ENCODE measurements around the gene PRPF19. TPM values are rescaled to one million over a fixed set of nuclear protein-coding genes. Genes with fewer than 3 reads are reported as not detected.

The PRPF19 gene
- polyA plus RNA-seq (ENCODE audit: insufficient read depth in 1 of 5, insufficient read length in 5 of 5, low replicate concordance in 1 of 5) = 100 to 1,000 TPM in 3 of 5 donors, 10 to 100 TPM in 2; 87.6 to 126 (median 107) TPM
- long read RNA-seq, donor 1, transcript PRPF19-201 (16 exons, 2,157 nt) = major isoform, 22 of 47 reads
- long read RNA-seq, donor 1, partial matches to known transcripts = 25 of 47 reads
- long read RNA-seq, donor 1, other reads (novel, unspliced or antisense) = 0 of 47 reads
- long read RNA-seq, donor 2, transcript PRPF19-201 (16 exons, 2,157 nt) = major isoform, 19 of 25 reads
- long read RNA-seq, donor 2, partial matches to known transcripts = 6 of 25 reads
- long read RNA-seq, donor 2, other reads (novel, unspliced or antisense) = 0 of 25 reads
- long read RNA-seq, donor 3, transcript PRPF19-201 (16 exons, 2,157 nt) = major isoform, 11 of 63 reads
- long read RNA-seq, donor 3, partial matches to known transcripts = 47 of 63 reads
- long read RNA-seq, donor 3, other reads (novel, unspliced or antisense) = 5 of 63 reads
- long read RNA-seq, donor 4, transcript PRPF19-201 (16 exons, 2,157 nt) = major isoform, 10 of 10 reads
- long read RNA-seq, donor 4, partial matches to known transcripts = 0 of 10 reads
- long read RNA-seq, donor 4, other reads (novel, unspliced or antisense) = 0 of 10 reads
- long read RNA-seq, donor 5, transcript PRPF19-201 (16 exons, 2,157 nt) = major isoform, 24 of 88 reads
- long read RNA-seq, donor 5, partial matches to known transcripts = 64 of 88 reads
- long read RNA-seq, donor 5, other reads (novel, unspliced or antisense) = 0 of 88 reads
- long read RNA-seq, donor 6, transcript PRPF19-201 (16 exons, 2,157 nt) = major isoform, 21 of 37 reads
- long read RNA-seq, donor 6, partial matches to known transcripts = 16 of 37 reads
- long read RNA-seq, donor 6, other reads (novel, unspliced or antisense) = 0 of 37 reads
- long read RNA-seq, donor 7, transcript PRPF19-201 (16 exons, 2,157 nt) = major isoform, 8 of 111 reads
- long read RNA-seq, donor 7, partial matches to known transcripts = 103 of 111 reads
- long read RNA-seq, donor 7, other reads (novel, unspliced or antisense) = 0 of 111 reads
- long read RNA-seq, donor 8, partial matches to known transcripts = 0 of 4 reads
- long read RNA-seq, donor 8, other reads (novel, unspliced or antisense) = 0 of 4 reads

GRCh38 chr11:60906132-60906972, at the start of gene PRPF19:
TSS of gene PRPF19 (minus strand) at chr11:60906585. CDS start at chr11:60906382, 203 bp downstream.
- peak; percentile 95 to 96 for DNase-seq

DNA sequence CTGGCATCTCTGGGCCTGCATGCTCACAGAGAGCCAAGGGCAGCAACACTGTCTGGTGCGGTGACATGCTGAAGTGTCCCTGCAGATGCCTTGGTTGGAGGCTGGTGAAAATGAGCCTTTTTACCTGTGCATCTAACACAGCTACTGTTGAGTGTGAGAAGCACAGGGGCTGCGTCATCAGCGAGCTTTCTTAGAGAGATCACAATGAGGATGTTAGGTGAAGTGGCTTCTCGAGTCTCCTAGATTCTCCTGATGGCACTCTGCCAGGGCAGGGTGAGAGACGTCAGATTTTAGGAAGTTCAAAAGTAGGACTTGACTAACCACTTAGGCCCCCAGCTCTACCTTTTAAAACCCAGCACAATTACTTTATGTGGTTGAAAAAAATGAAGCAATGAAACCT, 49.2 kb upstream of the PRPF19 start:
- no peak for DNase-seq

- no peak for DNase-seq
These were observed 48.0 kb upstream of the PRPF19 start for GRCh38 chr11:60954421-60954820.

- DNase-seq = no peak
These were observed 47.4 kb upstream of the PRPF19 start for GRCh38 chr11:60953781-60954180.

DNA sequence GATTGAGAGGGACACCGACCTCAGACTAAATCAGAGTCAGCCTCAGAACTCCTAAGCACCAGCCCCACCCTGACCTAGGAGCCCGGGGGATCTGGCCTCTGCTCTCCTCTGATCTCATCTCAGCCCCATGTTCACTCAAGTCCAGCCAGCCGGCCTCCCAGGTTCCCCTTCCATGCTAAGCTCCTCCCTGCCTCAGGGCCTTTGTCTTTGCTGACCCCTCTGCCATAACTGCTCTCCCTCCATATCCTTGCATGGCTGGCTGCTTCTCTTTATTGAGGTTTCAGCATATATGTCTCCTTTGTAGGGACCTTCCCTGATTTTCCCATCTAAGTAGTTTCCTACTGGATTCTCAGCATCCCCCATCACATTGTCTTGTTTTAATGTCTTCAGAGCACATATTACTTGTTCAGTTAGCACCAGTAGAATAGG, 46.4 kb upstream of the PRPF19 start:
- DNase-seq = no peak

DNA sequence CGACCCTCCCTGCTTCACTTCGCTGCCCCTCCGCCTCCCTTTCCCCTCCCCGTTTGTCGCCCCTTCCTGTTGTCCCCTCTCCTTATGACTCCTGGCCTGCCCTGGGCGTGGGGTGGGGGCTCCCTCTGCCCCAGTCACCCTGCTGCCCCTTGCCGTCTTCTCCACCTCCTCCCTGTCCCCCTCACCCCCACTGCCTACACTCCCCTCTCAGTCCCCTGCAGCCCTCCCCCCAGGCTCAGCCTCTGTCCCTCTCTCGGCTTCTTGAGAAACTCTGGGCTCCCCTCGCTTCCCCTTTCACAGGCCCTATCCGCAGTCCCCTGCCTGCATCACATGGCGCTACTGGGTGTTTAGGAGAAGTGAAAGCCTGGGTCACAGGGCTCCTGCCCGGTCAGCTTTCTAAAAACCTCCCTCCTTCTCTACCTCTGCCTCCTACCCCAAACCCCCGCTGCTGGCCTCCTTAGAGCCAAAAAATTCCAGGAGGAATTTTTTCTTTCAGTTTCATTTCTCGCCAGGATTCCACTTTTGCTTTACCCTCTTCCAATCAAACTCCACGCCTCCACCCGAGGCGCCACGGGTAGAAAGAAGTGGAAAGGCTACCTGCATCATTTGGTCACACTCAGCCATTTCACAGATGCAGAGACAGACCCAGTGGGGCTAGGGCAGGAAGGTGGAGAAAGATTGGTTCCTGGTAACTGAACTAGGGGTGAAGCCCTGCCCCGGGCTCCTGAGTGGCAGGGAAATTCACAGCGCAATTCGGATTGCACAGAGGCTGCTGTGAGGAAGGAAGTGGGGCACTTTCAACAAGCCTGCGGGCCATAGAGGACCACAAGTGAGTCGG, 45.7 kb upstream of the PRPF19 start, which contains the start of gene SLC15A3:
SLC15A3 (minus strand) TSS at position 273 of the 838 bp plus-strand sequence. CDS start 625 bp downstream, outside the sequence.
- DNase-seq = peak; percentile 57 to 65

- DNase-seq = no peak
These were observed 45.2 kb upstream of the PRPF19 start for GRCh38 chr11:60951606-60951903.

GRCh38 chr11:60950933-60951605, 44.7 kb upstream of the PRPF19 start:
- DNase-seq = peak in 1 of 2 donors; percentile 38

DNA sequence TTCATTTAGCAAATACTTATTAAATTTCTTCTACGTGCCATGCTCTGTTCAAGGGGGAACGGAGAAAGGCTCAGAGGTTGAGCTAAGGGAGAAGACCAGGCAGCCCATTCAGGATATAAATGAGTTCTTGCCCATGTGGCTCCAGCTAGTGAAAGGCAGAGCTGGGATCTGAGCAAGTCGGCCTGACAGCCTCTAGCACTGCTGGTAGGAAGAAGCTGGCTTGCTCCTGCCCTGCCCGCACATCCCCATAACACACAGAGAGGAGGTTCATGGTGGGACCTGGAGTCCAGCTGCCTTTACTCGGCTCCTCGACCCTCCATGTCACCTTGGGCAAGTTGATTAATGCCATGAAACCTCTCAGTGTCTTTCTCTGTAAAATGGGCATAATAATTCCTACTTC, 43.6 kb upstream of the PRPF19 start:
- no peak for DNase-seq

GRCh38 chr11:60948250-60948649, 41.9 kb upstream of the PRPF19 start:
- DNase-seq = no peak

DNA sequence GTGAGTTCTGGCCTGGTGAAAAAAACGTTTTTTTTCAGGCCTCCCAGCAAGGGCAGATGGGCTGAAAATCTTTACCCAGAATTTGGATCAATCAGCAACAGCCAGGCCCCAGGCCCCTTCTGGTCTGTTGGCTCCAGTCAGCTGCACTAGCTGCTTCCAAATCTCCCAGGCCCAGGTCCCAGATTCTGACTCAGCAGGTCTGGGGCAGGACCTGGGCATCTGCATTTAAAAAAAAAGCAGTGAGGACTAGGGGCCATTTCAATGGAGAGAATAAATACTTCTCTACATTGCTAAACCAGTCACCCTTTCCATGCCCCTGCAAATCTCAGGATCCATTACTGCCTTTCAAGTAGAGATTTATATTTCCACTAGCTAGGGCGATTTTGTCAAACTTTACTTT, 41.3 kb upstream of the PRPF19 start:
- DNase-seq = no peak

- no peak for DNase-seq
These were observed 40.3 kb upstream of the PRPF19 start for GRCh38 chr11:60946601-60947264.

- DNase-seq = no peak
These were observed 38.9 kb upstream of the PRPF19 start for GRCh38 chr11:60945295-60945667.

DNA sequence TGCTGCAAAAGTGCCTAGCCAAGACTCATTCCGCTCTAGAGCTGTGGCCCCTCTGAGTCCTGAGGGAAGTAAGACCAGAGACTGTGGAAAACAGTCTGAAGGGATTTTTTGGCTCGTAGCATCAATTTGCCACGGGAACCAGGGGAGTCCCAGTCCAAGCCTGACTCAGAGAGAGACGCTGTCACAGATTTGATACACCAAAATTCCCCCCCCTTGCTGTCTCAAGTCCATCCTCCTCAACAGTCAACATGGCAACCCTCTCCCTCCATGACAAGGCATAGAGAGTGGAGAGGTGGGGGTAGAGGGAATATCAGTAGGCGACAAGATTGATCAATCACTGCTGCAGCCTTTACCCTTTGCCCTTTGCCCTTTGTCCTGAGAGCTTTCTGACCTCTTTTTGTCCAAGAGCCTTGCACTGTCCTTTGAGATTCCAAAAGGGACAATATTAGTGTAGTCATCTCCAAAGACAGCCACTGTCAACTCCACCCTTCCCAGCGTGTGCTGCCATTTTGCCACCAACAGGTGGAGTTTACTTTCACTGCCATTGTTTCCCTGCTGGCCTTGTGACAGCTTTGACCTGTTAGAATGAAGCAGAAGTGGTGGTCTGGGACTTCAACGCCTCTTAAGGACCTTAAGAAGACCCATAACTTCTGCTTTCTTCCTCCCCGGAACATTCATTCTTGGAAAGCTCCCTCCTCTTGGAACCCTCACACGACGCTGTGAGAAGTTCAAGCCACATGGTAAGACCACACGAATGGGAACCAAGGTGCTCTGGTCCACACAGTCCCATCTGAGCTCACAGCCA, 38.3 kb upstream of the PRPF19 start:
- no peak for DNase-seq

DNA sequence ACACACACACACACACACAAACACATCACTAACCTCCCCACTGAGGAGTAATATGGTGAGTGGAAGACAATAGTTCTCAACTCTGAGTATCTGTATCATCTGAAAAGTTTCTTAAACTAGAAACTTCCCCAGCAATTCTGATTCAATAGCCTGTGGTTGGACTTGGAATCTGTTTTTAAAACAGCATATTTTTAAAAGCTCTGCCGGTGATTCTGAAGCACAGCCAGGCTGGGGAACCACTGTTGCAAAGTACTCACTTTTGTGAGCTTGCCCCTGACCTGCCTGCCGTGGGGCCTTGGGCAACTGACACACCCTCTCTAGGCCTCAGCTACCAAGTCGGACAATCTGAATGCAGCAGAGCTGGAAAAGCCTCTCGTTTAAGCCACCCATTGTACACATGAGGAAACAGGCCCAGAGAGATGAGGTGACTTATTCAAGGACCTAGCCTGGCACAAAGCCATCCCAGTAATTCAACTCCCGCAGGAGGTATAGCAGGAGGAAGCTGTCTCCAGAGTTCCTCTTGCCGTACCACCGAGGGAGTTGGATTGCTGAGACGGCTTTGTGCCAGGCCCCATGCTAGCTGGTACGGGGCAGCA, 36.7 kb upstream of the PRPF19 start:
- peak; percentile 57 to 59 for DNase-seq

- no peak for DNase-seq
These were observed 35.8 kb upstream of the PRPF19 start for GRCh38 chr11:60942219-60942618.

DNA sequence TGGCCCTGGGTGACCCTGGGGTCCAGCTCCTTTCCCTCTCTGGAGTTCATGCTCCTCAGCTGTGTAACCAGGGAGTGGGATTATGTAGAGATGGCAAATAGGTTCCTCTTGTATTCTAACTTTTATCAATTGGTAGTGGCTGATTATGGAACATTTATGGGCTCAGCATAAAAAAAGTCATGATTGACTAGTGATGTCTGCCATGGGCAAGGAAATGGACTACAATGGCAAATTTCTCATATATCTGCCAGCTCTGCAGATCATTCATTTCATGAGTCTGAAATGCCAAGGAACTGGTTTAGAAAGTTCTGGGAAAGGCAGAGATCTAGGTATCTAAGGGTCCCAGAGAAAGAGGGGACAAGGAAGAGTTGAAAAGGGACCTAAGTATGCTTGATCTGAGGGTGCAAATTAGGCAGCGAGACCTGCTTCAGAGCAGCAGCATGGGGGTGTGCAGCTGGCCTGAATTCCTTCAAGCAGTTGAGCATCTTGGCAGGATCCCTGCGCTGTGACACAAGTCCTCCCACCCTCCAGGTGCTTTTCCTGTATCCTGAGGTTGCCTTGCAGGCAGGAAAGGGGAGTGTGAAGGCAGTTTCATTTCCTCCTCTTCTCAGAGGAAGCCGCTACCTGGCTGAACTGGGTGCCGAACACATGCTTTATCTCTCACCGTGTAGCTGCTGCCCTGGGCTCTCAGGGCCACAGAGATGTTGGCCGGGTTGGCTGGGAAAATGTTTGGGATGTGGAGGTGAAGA, 35.2 kb upstream of the PRPF19 start:
- DNase-seq = no peak

All from right lung (tissue), 10 donors.